Type B pancreatic cell (in vitro differentiated cells): ENCODE data around the gene FOSB. TPM values are rescaled to one million over a fixed set of nuclear protein-coding genes. Genes with fewer than 3 reads are reported as not detected.

Experiments used
- DNase-seq: peaks from one replicate; pipeline ENCODE4 v3.0.0; 2021; ENCODE audit warnings: mixed read lengths; ENCODE audit not compliant: unreplicated experiment; ENCODE audit errors: extremely low spot score
- H3K27ac Mint-ChIP-seq: 2 replicates; pipeline ENCODE4 v1.8.0; 2021; ENCODE audit warnings: mild to moderate bottlenecking, mixed read lengths
- H3K27me3 Mint-ChIP-seq: 2 replicates; pipeline ENCODE4 v1.8.0; 2021; ENCODE audit warnings: mixed read lengths
- H3K36me3 Mint-ChIP-seq: 2 replicates; pipeline ENCODE4 v1.8.0; 2021; ENCODE audit warnings: mixed read lengths
- H3K4me1 Mint-ChIP-seq: one replicate; pipeline ENCODE4 v1.8.0; 2021; ENCODE audit warnings: mixed read lengths; ENCODE audit not compliant: unreplicated experiment
- H3K4me3 Mint-ChIP-seq: 2 replicates; pipeline ENCODE4 v1.8.0; 2021; ENCODE audit warnings: mild to moderate bottlenecking, mixed read lengths
- H3K9me3 Mint-ChIP-seq: 2 replicates; pipeline ENCODE4 v1.8.0; 2021; ENCODE audit warnings: mixed read lengths
- total RNA-seq: library from RNA; stranded (reverse); gene quantifications from 2 replicates; pipeline ENCODE4 v1.2.1, GENCODE V29; 2021; ENCODE audit warnings: low replicate concordance
- TF ChIP-seq, protein P1 (sequence below): fragments of 200-600 bp; sonication (generic); conservative IDR thresholded peaks from 2 replicates; pipeline ENCODE4 v1.5.0; 2021; ENCODE audit warnings: antibody characterized with exemption, mild to moderate bottlenecking

FOSB gene
- total RNA-seq, 1 donor from 2014 or later, result 28.4 TPM

DNA sequence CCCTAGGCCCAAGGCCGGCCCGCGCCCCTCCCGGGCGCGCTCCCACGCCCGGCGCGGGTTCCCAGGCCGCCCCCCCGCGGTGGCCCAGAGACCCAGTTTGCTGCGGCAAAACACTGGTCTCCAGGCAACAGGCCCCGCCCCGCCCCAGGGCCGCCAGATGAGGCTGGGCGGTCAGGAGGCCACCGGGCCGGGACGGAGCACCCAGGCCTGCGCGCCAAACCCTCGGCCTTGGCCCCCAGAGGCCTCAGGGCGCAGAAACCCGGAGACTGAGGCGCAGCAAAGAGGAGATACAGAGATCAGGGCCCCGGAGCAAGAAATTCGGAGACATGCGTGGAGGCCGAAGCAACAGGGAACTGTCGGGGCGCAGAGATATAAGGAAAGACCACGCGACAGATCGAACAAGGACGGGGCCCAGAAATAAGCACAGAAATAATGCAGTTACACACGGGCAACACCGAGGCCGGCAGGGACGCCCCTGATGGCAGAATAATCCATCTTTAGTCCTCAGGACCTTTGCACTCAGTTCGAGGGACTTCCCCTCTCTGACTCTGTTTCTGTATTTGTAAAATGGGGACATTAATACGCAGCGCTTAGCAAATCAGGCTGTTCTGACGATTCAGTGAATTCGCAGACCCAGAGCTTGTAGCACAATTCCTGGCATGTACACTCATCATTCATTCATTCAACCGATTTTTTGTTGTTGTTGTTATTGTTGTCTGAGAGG lies 23.3 kb upstream of the FOSB start:
- H3K4me3 Mint-ChIP-seq, result peak overlapping the region; percentile 91
- TF ChIP-seq, protein P1, sequence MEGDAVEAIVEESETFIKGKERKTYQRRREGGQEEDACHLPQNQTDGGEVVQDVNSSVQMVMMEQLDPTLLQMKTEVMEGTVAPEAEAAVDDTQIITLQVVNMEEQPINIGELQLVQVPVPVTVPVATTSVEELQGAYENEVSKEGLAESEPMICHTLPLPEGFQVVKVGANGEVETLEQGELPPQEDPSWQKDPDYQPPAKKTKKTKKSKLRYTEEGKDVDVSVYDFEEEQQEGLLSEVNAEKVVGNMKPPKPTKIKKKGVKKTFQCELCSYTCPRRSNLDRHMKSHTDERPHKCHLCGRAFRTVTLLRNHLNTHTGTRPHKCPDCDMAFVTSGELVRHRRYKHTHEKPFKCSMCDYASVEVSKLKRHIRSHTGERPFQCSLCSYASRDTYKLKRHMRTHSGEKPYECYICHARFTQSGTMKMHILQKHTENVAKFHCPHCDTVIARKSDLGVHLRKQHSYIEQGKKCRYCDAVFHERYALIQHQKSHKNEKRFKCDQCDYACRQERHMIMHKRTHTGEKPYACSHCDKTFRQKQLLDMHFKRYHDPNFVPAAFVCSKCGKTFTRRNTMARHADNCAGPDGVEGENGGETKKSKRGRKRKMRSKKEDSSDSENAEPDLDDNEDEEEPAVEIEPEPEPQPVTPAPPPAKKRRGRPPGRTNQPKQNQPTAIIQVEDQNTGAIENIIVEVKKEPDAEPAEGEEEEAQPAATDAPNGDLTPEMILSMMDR, result peak; percentile 17
- H3K27ac Mint-ChIP-seq, result peak overlapping the region; percentile 95
- peak; percentile 90 for DNase-seq
- no peaks in the 10 kb centered on the region for H3K36me3 Mint-ChIP-seq
- no peaks in the 10 kb centered on the region for H3K27me3 Mint-ChIP-seq
- H3K4me1 Mint-ChIP-seq, result peaks cover 36% of the 10 kb centered on the region
- no peaks in the 10 kb centered on the region for H3K9me3 Mint-ChIP-seq

DNA sequence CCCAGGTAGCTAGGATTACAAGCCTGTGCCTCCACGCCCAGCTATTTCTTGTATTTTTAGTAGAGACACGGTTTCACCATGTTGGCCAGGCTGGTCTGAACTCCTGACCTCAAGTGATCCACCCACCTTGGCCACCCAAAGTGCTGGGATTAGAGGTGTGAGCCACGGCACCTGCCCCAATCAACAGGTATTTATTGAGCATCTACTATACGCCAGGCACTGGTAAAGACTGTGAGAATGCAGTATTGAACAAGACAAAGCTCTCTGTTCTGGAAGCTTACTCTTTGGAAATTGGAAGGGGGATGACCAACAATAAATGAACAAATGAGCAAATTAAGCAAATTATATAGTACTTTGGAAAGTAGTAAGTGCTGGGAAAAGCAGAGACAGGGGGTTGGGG lies 22.7 kb upstream of the FOSB start:
- H3K36me3 Mint-ChIP-seq, result no peaks in the 10 kb centered on the region
- H3K9me3 Mint-ChIP-seq, result no peaks in the 10 kb centered on the region
- peaks cover 38% of the 10 kb centered on the region for H3K4me1 Mint-ChIP-seq
- no peak for DNase-seq
- TF ChIP-seq, protein P1, result no peak
- peak overlapping the region; percentile 95 for H3K27ac Mint-ChIP-seq
- H3K27me3 Mint-ChIP-seq, result no peaks in the 10 kb centered on the region
- H3K4me3 Mint-ChIP-seq, result peak overlapping the region; percentile 77

DNA sequence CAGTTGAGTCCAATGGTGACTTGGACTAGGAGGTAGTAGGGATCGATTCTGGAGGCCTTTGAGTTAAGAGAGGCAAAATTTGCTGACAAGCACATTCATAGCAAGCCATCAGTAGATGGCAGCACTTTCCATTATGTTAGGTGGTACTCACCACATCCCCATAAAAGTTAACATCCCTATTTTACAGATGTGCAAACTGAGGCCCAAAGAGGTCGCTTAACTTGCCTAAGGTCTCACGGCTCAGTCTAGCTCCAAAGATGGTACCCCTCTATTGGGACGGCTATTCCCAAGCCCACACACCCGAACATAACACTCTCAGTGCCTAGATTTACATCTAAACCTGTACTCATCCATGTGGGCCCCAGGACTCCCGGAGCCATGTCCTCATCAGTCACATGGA lies 21.5 kb upstream of the FOSB start:
- peak overlapping the region; percentile 54 for H3K4me3 Mint-ChIP-seq
- H3K4me1 Mint-ChIP-seq, result peaks cover 37% of the 10 kb centered on the region
- no peak for DNase-seq
- H3K36me3 Mint-ChIP-seq, result no peaks in the 10 kb centered on the region
- no peaks in the 10 kb centered on the region for H3K9me3 Mint-ChIP-seq
- TF ChIP-seq, protein P1, result peak; percentile 35
- peak overlapping the region; percentile 69 for H3K27ac Mint-ChIP-seq
- H3K27me3 Mint-ChIP-seq, result peaks cover 2% of the 10 kb centered on the region

DNA sequence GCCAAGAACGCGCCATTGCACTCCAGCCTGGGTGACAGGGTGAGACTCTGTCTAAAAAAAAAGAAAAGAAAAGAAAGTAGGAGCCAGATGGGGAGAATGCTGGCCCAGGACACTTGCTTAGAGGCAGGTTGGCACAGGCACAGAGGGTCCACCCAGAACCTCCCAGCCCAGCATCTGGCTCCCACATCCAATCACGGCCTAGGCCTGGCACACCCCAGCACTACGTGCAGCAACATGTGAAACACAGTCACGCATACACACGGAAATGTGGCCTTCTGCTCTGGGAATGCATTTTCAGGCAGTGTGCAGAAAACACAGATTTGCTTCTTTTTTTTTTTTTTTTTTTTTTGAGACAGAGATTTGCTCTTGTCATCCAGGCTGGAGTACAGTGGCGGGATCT lies 20.9 kb upstream of the FOSB start:
- peaks cover 4% of the 10 kb centered on the region for H3K27me3 Mint-ChIP-seq
- DNase-seq, result no peak
- no peak overlapping the region for H3K4me3 Mint-ChIP-seq
- H3K4me1 Mint-ChIP-seq, result peaks cover 43% of the 10 kb centered on the region
- peak overlapping the region; percentile 87 for H3K27ac Mint-ChIP-seq
- no peaks in the 10 kb centered on the region for H3K9me3 Mint-ChIP-seq
- TF ChIP-seq, protein P1, result no peak
- no peaks in the 10 kb centered on the region for H3K36me3 Mint-ChIP-seq

DNA sequence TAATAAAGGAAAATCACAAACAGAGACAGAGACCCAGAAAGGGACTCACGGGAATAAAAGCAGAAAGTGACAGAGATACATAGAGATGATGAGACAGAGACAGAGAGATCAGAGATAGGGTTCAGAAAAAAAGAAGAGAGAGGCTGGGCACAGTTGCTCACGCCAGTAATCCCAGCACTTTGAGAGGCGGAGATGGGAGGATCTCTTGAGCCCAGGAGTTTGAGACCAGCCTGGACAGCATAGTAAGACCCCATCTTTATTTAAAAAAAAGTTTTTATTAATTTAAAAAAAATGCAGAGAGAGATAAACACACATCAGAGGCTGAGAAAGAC lies 19.4 kb upstream of the FOSB start:
- H3K27me3 Mint-ChIP-seq, result peaks cover 4% of the 10 kb centered on the region
- no peaks in the 10 kb centered on the region for H3K9me3 Mint-ChIP-seq
- H3K4me3 Mint-ChIP-seq, result peak overlapping the region; percentile 76
- no peaks in the 10 kb centered on the region for H3K36me3 Mint-ChIP-seq
- DNase-seq, result no peak
- H3K4me1 Mint-ChIP-seq, result peaks cover 43% of the 10 kb centered on the region
- H3K27ac Mint-ChIP-seq, result peak overlapping the region; percentile 87
- TF ChIP-seq, protein P1, result no peak
